H1 (cell line): ENCODE measurements around the gene SPATS2L. TPM values are rescaled to one million over a fixed set of nuclear protein-coding genes. Genes with fewer than 3 reads are reported as not detected.

ENCODE experiments used
- CTCF ChIA-PET: fragments of 300-600 bp; sonication (Branson Sonifier 250); formaldehyde crosslinking; loops from one replicate; lab custom pipeline; 2021; ENCODE audit not compliant: partially characterized antibody; lab: Charles Lee
- POLR2A ChIA-PET: fragments of 300-600 bp; sonication (Branson Sonifier 250); formaldehyde crosslinking; loops from one replicate; lab custom pipeline; 2021; ENCODE audit warnings: inconsistent platforms; ENCODE audit not compliant: partially characterized antibody; lab: Charles Lee
- DNase-seq, 2 experiments: peaks; one replicate each; pipeline versions ENCODE4 v3.0.0 to v3.0.0-alpha.2; 2010 to 2022; ENCODE audit warnings: low spot score in 2 of 2, low read depth in 1 of 2, mixed read lengths in 1 of 2
- FAIRE-seq: peaks from 2 replicates; lab custom pipeline; 2011; peaks lifted over from hg19 to GRCh38; lab: Jason Lieb, UNC
- H2AFZ ChIP-seq: 2 replicates; pipeline ENCODE4 v1.8.1; 2012; ENCODE audit warnings: low read length, inconsistent platforms
- H2AK5ac ChIP-seq: 2 replicates; pipeline ENCODE4 v1.6.1; 2013; ENCODE audit warnings: low read depth, low read length
- H2BK120ac ChIP-seq: replicated peaks from 2 replicates; pipeline ENCODE3; 2013; ENCODE audit warnings: low read depth, low read length, inconsistent platforms
- H2BK12ac ChIP-seq: 2 replicates; pipeline ENCODE4 v1.6.1; 2013; ENCODE audit warnings: low read depth, low read length
- H2BK15ac ChIP-seq: 2 replicates; pipeline ENCODE4 v1.6.1; 2013; ENCODE audit warnings: low read length
- H2BK20ac ChIP-seq: 2 replicates; pipeline ENCODE4 v1.6.1; 2013; ENCODE audit warnings: low read length
- H2BK5ac ChIP-seq: 2 replicates; pipeline ENCODE4 v1.6.1; 2013; ENCODE audit warnings: low read depth, low read length
- H3K14ac ChIP-seq: 2 replicates; pipeline ENCODE4 v1.6.1; 2013; ENCODE audit warnings: inconsistent platforms; ENCODE audit not compliant: insufficient read length
- H3K18ac ChIP-seq: 2 replicates; pipeline ENCODE4 v1.6.1; 2013; ENCODE audit warnings: low read length; ENCODE audit errors: extremely low read depth
- H3K23ac ChIP-seq: 2 replicates; pipeline ENCODE4 v1.6.1; 2013; ENCODE audit warnings: inconsistent platforms; ENCODE audit not compliant: insufficient read length
- H3K23me2 ChIP-seq: 2 replicates; pipeline ENCODE4 v1.6.1; 2013; ENCODE audit warnings: low read depth, low read length
- H3K27ac ChIP-seq: 2 replicates; pipeline ENCODE4 v1.6.1; 2011; ENCODE audit warnings: low read depth, low read length, inconsistent platforms
- H3K27me3 ChIP-seq, 4 experiments: replicated peaks in 1 of 4; 1 replicate in 1 of 4; 2 replicates in 3 of 4; pipeline versions ENCODE4 v1.6.1 to v1.8.1; 2011 to 2013; ENCODE audit warnings: low read length in 3 of 4, mild to moderate bottlenecking in 3 of 4, inconsistent platforms in 2 of 4, mixed read lengths in 2 of 4, moderate library complexity in 1 of 4; ENCODE audit not compliant: control insufficient read depth in 3 of 4, insufficient read depth in 3 of 4; ENCODE audit errors: extremely low read depth in 1 of 4
- H3K36me3 ChIP-seq, 4 experiments: 2 replicates each; pipeline versions ENCODE4 v1.6.1 to v1.8.1; 2011 to 2013; ENCODE audit warnings: mild to moderate bottlenecking in 4 of 4, low read length in 3 of 4, moderate library complexity in 2 of 4, control low read depth in 1 of 4, inconsistent platforms in 1 of 4; ENCODE audit not compliant: insufficient read depth in 4 of 4, control insufficient read depth in 2 of 4
- H3K4ac ChIP-seq: replicated peaks from 2 replicates; pipeline ENCODE3; 2013; ENCODE audit warnings: low read length, low read depth, mixed read lengths, inconsistent platforms; ENCODE audit not compliant: insufficient read length
- H3K4me1 ChIP-seq, 4 experiments: replicated peaks in 1 of 4; 1 replicate in 1 of 4; 2 replicates in 3 of 4; pipeline versions ENCODE4 v1.6.1 to v1.8.1; 2011 to 2013; ENCODE audit warnings: low read length in 3 of 4, inconsistent platforms in 2 of 4, mixed read lengths in 1 of 4; ENCODE audit not compliant: insufficient read depth in 4 of 4, control insufficient read depth in 3 of 4
- H3K4me2 ChIP-seq, 2 experiments: 2 replicates each; pipeline versions ENCODE4 v1.6.1 to v1.8.1; 2011 to 2013; ENCODE audit warnings: low read depth in 2 of 2, low read length in 2 of 2, control low read depth in 1 of 2, inconsistent platforms in 1 of 2, mild to moderate bottlenecking in 1 of 2; ENCODE audit not compliant: insufficient read depth in 1 of 2
- H3K4me3 ChIP-seq, 4 experiments: fragments of 200-600, 300-600 bp in 1 of 4; sonication (generic), shearing (Covaris generic), sonication (Bioruptor Twin) in 1 of 4; 2 replicates each; pipeline versions ENCODE4 v1.5.1 to v1.8.1; 2011 to 2016; ENCODE audit warnings: low read length in 4 of 4, low read depth in 3 of 4, control low read depth in 2 of 4, inconsistent platforms in 2 of 4, mild to moderate bottlenecking in 2 of 4, mixed read lengths in 1 of 4, moderate library complexity in 1 of 4; ENCODE audit not compliant: insufficient read depth in 2 of 4; ENCODE audit errors: extremely low read depth in 1 of 4
- H3K56ac ChIP-seq: replicated peaks from 2 replicates; pipeline ENCODE3; 2013; ENCODE audit warnings: low read depth, mild to moderate bottlenecking, mixed read lengths, low read length, inconsistent platforms; ENCODE audit not compliant: insufficient read length
- H3K79me1 ChIP-seq: 2 replicates; pipeline ENCODE4 v1.6.1; 2013; ENCODE audit warnings: low read depth, low read length, control low read depth
- H3K79me2 ChIP-seq, 2 experiments: 2 replicates each; pipeline versions ENCODE4 v1.6.1 to v1.8.1; 2012 to 2013; ENCODE audit warnings: low read length in 2 of 2, mild to moderate bottlenecking in 2 of 2, inconsistent platforms in 1 of 2; ENCODE audit not compliant: insufficient read depth in 2 of 2, control insufficient read depth in 1 of 2
- H3K9ac ChIP-seq, 4 experiments: replicated peaks in 1 of 4; 1 replicate in 1 of 4; 2 replicates in 3 of 4; pipeline versions ENCODE4 v1.6.1 to v1.8.1; 2011 to 2013; ENCODE audit warnings: low read depth in 3 of 4, low read length in 3 of 4, control low read depth in 2 of 4, mild to moderate bottlenecking in 2 of 4, moderate library complexity in 2 of 4, inconsistent platforms in 1 of 4; ENCODE audit errors: extremely low read depth in 1 of 4
- H3K9me3 ChIP-seq, 2 experiments: 2 replicates each; pipeline versions ENCODE4 v1.6.1 to v1.8.1; 2012 to 2013; ENCODE audit warnings: mild to moderate bottlenecking in 2 of 2, moderate library complexity in 2 of 2, control low read depth in 1 of 2, inconsistent platforms in 1 of 2, low read depth in 1 of 2, low read length in 1 of 2, mixed read lengths in 1 of 2; ENCODE audit not compliant: insufficient read depth in 2 of 2
- H4K20me1 ChIP-seq, 2 experiments: replicated peaks in 1 of 2; 2 replicates each; pipeline versions ENCODE3 to v1.8.1; 2011 to 2013; ENCODE audit warnings: inconsistent platforms in 2 of 2, low read length in 2 of 2, mild to moderate bottlenecking in 1 of 2; ENCODE audit not compliant: insufficient read depth in 2 of 2, control insufficient read depth in 1 of 2
- H4K5ac ChIP-seq: 2 replicates; pipeline ENCODE4 v1.6.1; 2013; ENCODE audit warnings: low read length, low read depth, mixed read lengths, inconsistent platforms; ENCODE audit not compliant: insufficient read length
- H4K8ac ChIP-seq: 2 replicates; pipeline ENCODE4 v1.8.0; 2013; ENCODE audit warnings: mild to moderate bottlenecking, moderate library complexity, low read length, inconsistent platforms; ENCODE audit not compliant: insufficient read depth; ENCODE audit errors: extremely low read depth
- H4K91ac ChIP-seq: replicated peaks from 2 replicates; pipeline ENCODE3; 2013; ENCODE audit warnings: low read length, mixed read lengths, inconsistent platforms; ENCODE audit not compliant: insufficient read length
- ASH2L ChIP-seq: fragments of 200-600, 300-600 bp; sonication (generic); IDR thresholded peaks from one replicate; pipeline ENCODE4 v1.7.1; 2017; ENCODE audit warnings: low read length
- CHD2 ChIP-seq: IDR thresholded peaks from 2 replicates; pipeline ENCODE4 v1.6.1; 2012; ENCODE audit warnings: low read length, improper control_type of control experiment
- POLR2A ChIP-seq, 2 experiments: IDR thresholded peaks; 1 replicate in 1 of 2; 2 replicates in 1 of 2; pipeline ENCODE4 v1.6.1; 2011; ENCODE audit warnings: low read depth in 2 of 2, low read length in 2 of 2, mild to moderate bottlenecking in 2 of 2; ENCODE audit errors: control extremely low read depth in 1 of 2
- SP2 ChIP-seq: IDR thresholded peaks from 2 replicates; pipeline ENCODE4 v1.6.1; 2012; ENCODE audit warnings: mild to moderate bottlenecking, low read length, inconsistent platforms
- WGBS, 2 experiments: shearing (Covaris generic) in 1 of 2; methylation state at CpG; one replicate each; pipeline versions ENCODE4 v1.1.6 to v1.1.7; 2013 to 2015; ENCODE audit warnings: low lambda C conversion rate in 2 of 2, mixed read lengths in 2 of 2, inconsistent platforms in 1 of 2, low coverage in 1 of 2, missing lambda C conversion rate in 1 of 2; ENCODE audit not compliant: insufficient replicate concordance in 2 of 2, insufficient coverage in 1 of 2, insufficient read length in 1 of 2; ENCODE audit errors: extremely low coverage in 1 of 2, missing lambda C conversion rate in 1 of 2; 5-methylcytosine and 5-hydroxymethylcytosine counted together
- polyA plus RNA-seq, 7 experiments: library from polyadenylated mRNA; depleted of rRNA in 3 of 7; stranded (reverse) in 5 of 7; unstranded in 2 of 7; fragments of >200 nt in 5 of 7; fragments of 200-250 nt in 2 of 7; gene quantifications; 1 replicate in 5 of 7; 2 replicates in 1 of 7; 4 replicates in 1 of 7; pipeline versions ENCODE4 v1.2.1 to v1.2.3, GENCODE V29; 2011 to 2013; ENCODE audit warnings: missing spikeins in 2 of 7, mixed read lengths in 2 of 7
- total RNA-seq: library from RNA; stranded (reverse); fragmentation: NEBNext Ultra II Directional; extraction: Animal tissue kit (Norgen Biotek cat#: 25700); gene quantifications from 2 replicates; pipeline ENCODE4 v1.2.1, GENCODE V29; 2021

SPATS2L gene
- total and polyA plus RNA-seq, 2 of the 8 experiments (the other 6 are each of a cell fraction or from before 2014, with no cell fraction given), result 67.3 to 189 TPM

DNA sequence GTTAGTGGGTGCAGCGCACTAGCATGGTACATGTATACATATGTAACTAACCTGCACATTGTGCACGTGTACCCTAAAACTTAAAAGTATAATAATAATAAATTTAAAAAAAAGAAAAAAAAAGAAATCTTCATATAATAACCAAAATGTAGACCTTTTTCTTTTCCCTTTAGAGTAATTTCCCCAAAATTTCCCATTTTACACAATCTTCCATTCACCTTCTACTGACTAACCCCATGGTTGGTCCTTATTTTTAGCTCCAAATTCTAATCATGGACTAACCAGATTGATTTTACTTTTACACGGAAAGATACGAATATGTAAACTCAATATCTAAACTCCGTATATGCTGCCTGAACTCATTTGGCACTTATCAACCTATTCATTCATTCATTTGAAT is 195.7 kb downstream of the SPATS2L start:
- DNase-seq (no peak), FAIRE-seq (no peak)
- H3K27ac ChIP-seq, result no peak overlapping the region
- H3K56ac ChIP-seq, result no peak overlapping the region
- no peak overlapping the region for H2AK5ac ChIP-seq
- no peak overlapping the region for H2BK20ac ChIP-seq
- H4K91ac ChIP-seq, result no peak overlapping the region
- ChIA-PET POLR2A (interaction anchor here (0.6 kb wide), 1 partner anchor 465 kb away, joined by 3 read pairs; no protein-coding TSS in a partner anchor), CTCF (interaction anchor here (0.7 to 1.9 kb wide), 4 partner anchors 9 to 624 kb away, joined by 3 to 8 read pairs (median 4); partner anchors contain the start of gene SGO2)
- H2BK120ac ChIP-seq, result no peak overlapping the region
- H3K27me3 ChIP-seq, result no peaks in the 10 kb centered on the region
- H2AFZ ChIP-seq, result no peak overlapping the region
- H3K36me3 ChIP-seq, result no peaks in the 10 kb centered on the region; a peak in 1 of 8 replicates
- no peak overlapping the region for H3K4me2 ChIP-seq
- no peak overlapping the region for H3K4ac ChIP-seq
- H2BK5ac ChIP-seq, result no peak overlapping the region
- no peaks in the 10 kb centered on the region for H3K79me2 ChIP-seq
- no peaks in the 10 kb centered on the region for H3K79me1 ChIP-seq
- H2BK12ac ChIP-seq, result no peak overlapping the region
- H3K4me1 ChIP-seq, result no peaks in the 10 kb centered on the region; a peak in 1 of 7 replicates
- H3K14ac ChIP-seq, result no peak overlapping the region
- no peaks in the 10 kb centered on the region for H4K20me1 ChIP-seq
- no peak overlapping the region for H3K4me3 ChIP-seq
- H3K23me2 ChIP-seq, result no peaks in the 10 kb centered on the region
- no peaks in the 10 kb centered on the region for H3K9me3 ChIP-seq
- no peak overlapping the region for H3K9ac ChIP-seq
- H3K18ac ChIP-seq, result no peak overlapping the region
- TF ChIP-seq SP2 (no peak), ASH2L (no peak), CHD2 (no peak), POLR2A (IDR thresholded peaks at IDR 0.05; ENCODE audit: control extremely low read depth in 1 of 2, low read depth in 2 of 2, low read length in 2 of 2) (no peak)
- no peak overlapping the region for H2BK15ac ChIP-seq
- WGBS, 2 experiments, result 85% methylated on average over 3 of the region's 5 CpGs; no CpG with 5 or more reads in 1 of the 2 experiments
- H4K5ac ChIP-seq, result no peak overlapping the region
- no peak overlapping the region for H4K8ac ChIP-seq
- no peak overlapping the region for H3K23ac ChIP-seq
